Esophagus muscularis mucosa (tissue), 4 donors: ENCODE results near the gene BBX.

Source experiments
- EP300 ChIP-seq: sonication (generic); formaldehyde crosslinking; IDR thresholded peaks from one replicate; pipeline ENCODE4 v1.6.1; 2017; ENCODE audit warnings: antibody characterized with exemption
- POLR2AphosphoS5 ChIP-seq, 2 donors: sonication (generic); formaldehyde crosslinking; IDR thresholded peaks; one replicate each; pipeline ENCODE4 v1.6.1; 2017; ENCODE audit warnings: antibody characterized with exemption in 2 of 2
- TF ChIP-seq, protein P1 (sequence below), 3 experiments: fragments of 200-600 bp in 2 of 3; fragments of 450-650 bp in 1 of 3; sonication (generic) in 2 of 3; IDR thresholded peaks; one replicate each; pipeline ENCODE4 v1.5.1; 2017 to 2019; ENCODE audit warnings: antibody characterized with exemption in 3 of 3, mild to moderate bottlenecking in 2 of 3, moderate library complexity in 1 of 3

DNA sequence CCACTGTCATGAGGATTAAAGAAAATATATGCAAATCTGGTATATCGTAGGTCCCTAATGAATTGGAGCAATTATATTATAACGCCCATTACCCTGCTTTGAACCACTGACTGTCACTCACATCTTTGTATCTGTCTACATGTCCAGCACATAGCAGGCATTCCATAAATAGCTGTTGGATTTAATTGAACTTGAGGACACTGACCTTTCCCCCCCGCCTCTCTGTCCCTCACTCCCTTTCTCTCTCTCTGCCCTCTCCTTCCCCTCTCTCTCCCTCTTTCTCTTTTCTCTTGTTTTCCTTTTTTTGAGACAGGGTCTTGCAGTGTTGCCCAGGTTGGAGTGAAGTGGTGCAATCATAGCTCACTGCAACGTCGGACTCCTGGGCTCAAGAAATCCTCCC lies 335.1 kb downstream of the BBX start:
- TF ChIP-seq, protein P1, sequence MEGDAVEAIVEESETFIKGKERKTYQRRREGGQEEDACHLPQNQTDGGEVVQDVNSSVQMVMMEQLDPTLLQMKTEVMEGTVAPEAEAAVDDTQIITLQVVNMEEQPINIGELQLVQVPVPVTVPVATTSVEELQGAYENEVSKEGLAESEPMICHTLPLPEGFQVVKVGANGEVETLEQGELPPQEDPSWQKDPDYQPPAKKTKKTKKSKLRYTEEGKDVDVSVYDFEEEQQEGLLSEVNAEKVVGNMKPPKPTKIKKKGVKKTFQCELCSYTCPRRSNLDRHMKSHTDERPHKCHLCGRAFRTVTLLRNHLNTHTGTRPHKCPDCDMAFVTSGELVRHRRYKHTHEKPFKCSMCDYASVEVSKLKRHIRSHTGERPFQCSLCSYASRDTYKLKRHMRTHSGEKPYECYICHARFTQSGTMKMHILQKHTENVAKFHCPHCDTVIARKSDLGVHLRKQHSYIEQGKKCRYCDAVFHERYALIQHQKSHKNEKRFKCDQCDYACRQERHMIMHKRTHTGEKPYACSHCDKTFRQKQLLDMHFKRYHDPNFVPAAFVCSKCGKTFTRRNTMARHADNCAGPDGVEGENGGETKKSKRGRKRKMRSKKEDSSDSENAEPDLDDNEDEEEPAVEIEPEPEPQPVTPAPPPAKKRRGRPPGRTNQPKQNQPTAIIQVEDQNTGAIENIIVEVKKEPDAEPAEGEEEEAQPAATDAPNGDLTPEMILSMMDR (IDR thresholded peaks at IDR 0.05) = no peak
- no peak for TF ChIP-seq EP300
- no peak for TF ChIP-seq POLR2AphosphoS5 (IDR thresholded peaks at IDR 0.05)
